ENCODE measurements around the gene RGPD8.

Gene RGPD8

GRCh38 chr2:112322919-112323318 lies 110.5 kb downstream of the RGPD8 start:
- DNase-seq: no peak

- DNase-seq: peak; percentile 17
These were observed 111.8 kb downstream of the RGPD8 start for GRCh38 chr2:112321375-112322320.
